ENCODE measurements around the gene WDSUB1.

Gene WDSUB1

GRCh38 chr2:159266554-159266953, 19.9 kb downstream of the WDSUB1 start:
- no peak for DNase-seq (ENCODE audit: low spot score)

DNA sequence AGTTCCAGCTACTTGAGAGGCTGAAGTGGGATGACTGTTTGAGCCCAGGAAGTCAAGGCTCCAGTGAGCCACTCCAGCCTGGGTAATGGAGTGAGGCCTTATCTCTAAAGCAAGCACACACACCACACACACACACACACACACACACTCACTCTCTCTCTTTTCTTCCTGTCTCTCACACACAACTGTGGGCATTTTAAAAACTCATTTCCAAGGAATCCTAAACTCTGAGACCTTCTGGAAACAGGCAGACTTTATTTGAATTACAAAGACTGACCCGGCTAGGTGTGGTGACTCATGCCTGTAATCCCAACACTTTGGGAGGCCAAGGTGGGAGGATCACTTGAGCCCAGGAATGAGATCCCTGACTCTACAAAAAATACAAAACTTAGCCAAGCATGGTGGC, 21.3 kb downstream of the WDSUB1 start:
- no peak for DNase-seq (ENCODE audit: low spot score)

DNA sequence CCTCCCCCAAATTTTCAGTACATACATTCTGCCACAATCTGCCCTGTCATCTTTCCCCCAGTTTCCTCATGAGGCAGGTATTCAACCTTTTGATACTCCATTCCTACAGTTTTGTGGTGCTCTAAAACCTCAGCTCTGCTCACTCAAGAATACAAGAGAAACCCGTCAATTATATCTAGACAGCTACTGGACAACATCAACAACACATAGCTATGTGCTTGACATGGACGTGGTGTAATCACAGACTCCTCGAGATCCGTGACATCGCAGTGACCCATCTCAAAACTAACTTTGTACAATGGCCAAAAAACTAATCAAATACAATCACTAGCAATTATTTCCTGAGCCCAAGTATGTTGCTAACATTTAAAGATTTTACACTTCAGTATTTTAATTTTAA, 23.6 kb downstream of the WDSUB1 start:
- no peak for DNase-seq (ENCODE audit: low spot score)

GRCh38 chr2:159262226-159262625, 24.3 kb downstream of the WDSUB1 start:
- no peak for DNase-seq (ENCODE audit: low spot score)

- DNase-seq (ENCODE audit: low spot score) = no peak
Observed at GRCh38 chr2:159256159-159256558, 30.3 kb downstream of the WDSUB1 start.

DNA sequence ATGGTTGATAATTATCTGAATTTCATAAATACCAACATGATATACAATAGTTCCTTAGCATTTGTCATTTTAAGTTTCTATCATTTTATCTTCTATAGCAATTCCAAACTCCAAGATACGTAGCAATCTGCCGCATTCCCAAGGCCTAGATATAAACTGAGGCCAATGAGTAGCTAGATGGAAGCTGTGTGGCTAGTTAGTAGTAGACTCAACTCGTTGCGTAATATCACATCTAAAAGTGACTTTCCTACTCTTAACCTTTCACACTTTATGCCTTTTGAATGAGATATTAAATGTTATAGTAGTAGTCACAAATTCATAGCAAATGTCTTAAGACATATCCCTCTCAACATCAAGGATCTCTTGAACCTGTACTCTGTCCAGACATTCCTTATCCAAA, 33.6 kb downstream of the WDSUB1 start:
- DNase-seq (ENCODE audit: low spot score) = no peak

DNA sequence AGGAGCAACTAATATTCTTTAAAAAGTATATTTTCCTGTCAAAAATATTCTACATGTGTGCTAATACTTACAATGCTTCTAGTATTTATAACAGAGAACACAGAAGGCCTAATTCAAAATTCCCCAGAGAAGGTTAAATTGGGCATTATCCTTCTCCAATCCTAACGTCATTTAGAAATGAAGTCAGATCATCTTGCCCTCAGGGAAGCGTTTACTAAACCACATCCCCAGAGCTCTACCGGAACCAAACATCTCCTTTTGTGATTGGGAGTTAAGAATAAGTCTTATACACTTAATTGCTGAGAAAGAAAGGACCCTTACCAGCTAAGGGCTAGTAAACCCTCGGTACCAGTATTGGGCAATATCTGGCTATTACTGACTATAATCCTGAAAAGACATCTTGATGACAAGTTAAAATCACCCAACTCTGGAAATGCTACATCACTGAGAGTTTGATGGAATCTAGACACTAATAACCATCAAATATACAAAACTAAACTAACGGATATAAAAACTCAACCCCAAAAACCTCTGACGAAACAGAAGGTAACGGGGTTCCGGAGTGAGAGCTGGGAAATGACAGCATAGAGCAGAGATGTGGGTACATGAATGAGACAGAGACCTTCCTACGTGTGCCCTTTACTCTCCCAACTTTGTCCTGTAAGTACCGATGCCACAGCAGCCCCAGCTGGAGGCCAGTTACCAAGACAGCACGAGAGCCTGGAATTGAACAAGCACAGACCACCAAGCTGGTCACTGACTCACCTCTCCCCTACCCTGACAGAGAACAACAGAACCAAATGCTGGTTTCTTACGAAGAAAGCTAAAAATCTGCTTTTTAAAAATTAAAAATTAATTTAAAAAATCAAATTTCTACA, 35.0 kb downstream of the WDSUB1 start:
- DNase-seq (ENCODE audit: low spot score) = no peak

- DNase-seq (ENCODE audit: low spot score) = no peak
Observed at GRCh38 chr2:159249990-159250715, 36.4 kb downstream of the WDSUB1 start.

- DNase-seq (ENCODE audit: low spot score) = no peak
Observed at GRCh38 chr2:159246325-159246988, 40.0 kb downstream of the WDSUB1 start.

DNA sequence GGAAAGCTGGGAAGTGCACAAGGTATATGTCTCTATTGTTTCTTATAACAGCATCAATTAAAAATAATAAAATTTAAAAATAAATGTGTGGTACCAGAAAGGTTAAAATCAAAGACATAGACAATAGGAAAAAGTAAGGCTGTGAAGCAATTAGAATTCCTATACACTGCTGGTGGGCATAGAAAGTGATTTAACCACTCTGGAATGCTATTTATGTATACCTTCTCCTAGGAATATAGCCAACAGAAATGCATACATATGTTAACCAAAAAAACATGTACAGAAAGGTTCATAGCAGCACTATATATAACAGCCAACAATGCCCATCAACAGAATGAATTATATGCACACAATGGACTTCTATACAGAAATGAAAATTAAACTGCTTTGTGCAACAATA, 43.0 kb downstream of the WDSUB1 start:
- no peak for DNase-seq (ENCODE audit: low spot score)

GRCh38 chr2:159234868-159235267, 51.6 kb downstream of the WDSUB1 start:
- no peak for DNase-seq (ENCODE audit: low spot score)

DNA sequence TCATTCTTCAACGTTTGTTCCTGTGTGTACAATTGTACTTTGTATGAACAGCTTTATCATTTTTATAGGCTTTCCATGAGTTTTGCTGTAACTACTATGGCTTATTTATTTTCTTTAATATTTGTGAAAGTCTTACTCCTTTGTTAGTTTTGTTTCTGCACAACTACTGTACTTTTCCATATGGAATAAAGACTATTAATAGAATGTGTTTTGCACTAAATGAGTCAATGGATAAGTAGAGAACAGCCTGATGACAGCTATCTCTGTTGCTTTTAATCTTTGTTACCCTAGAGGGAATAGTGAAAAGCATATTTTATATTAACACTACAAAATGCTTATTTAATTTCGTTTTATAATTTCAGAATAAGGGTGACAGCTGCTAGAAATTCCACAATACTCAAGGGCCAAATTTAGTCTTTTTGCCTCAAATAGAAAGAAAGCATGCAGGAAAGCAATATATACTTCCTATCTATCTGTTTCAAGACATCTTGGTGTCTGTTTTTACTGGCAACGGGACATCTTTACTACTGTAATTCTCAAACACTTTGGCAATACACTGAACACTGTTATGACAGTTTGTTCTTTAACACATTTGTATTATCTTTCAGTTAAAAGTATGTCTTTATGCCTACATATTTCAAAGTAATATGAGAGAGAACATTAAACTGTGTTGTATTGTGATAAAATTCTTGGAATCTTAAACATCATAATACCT, 53.9 kb downstream of the WDSUB1 start:
- DNase-seq (ENCODE audit: low spot score) = no peak

DNA sequence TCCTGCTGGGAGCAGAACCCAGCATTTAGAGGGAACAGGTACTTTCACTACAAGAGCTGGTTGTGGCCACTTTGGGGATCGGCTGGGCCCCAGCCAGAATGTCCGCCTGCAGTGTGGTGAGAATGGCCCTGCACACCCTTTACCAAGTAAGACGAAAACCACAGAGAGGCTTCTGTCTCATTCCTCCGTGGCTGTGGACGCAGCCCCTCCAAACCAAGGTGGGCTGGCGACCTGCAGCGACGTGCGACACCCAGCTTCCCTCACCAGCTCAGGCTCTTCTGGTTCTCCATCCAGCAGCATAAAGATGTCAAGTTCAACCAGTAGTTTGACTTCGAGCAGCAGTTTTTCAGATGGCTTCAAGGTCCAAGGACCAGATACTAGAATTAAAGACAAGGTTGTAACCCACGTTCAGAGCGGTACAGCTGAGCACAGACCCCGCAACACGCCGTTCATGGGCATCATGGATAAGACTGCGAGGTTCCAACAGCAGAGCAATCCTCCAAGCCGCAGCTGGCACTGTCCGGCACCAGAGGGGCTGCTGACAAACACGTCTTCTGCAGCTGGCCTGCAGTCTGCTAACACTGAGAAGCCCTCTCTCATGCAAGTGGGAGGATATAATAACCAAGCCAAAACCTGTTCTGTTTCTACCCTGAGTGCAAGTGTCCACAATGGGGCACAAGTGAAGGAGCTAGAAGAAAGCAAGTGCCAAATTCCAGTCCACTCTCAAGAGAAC, 56.2 kb downstream of the WDSUB1 start:
- DNase-seq (ENCODE audit: low spot score) = no peak

- DNase-seq (ENCODE audit: low spot score) = no peak
Observed at GRCh38 chr2:159229476-159230144, 56.9 kb downstream of the WDSUB1 start.

- DNase-seq (ENCODE audit: low spot score) = no peak
Observed at GRCh38 chr2:159228081-159228581, 58.4 kb downstream of the WDSUB1 start.

DNA sequence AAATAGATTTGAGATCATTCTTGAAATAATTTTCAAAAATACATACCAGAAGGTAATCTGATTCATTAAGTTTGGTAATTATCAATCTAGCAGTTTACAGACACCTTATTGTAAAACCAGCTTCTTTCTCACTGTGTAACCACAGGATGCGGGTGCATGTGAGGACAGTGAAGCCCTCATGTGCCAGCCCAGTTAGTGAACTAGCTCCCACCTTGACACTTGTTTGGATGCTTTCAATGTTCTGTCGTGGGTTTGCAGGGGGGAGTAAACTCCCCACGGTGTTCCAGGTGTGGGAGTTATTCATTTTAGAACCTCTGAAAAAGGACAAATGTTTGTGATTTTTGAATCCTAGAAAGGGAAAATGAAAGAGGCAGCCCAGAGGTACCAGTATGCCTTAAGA, 59.0 kb downstream of the WDSUB1 start:
- DNase-seq (ENCODE audit: low spot score) = no peak

- no peak for DNase-seq (ENCODE audit: low spot score)
Observed at GRCh38 chr2:159226608-159227385, 59.7 kb downstream of the WDSUB1 start.

DNA sequence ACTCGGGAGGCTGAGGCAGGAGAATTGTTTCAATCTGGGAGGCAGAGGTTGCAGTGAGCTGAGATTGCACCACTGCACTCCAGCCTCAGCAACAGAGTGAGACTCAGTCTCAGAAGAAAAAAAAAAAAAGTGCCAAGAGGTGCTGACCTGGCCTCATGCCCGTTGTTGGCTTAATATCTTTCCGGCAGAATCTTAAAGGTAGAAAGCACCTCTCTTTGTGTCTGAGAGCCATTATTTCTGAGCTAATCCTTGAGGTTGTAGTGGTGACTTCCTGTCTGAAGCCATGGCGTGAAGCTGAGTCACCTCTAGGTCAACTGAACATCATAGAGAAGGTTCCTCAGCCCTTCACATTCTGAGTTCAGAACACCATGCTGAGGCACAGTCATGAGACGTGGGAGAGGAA, 60.4 kb downstream of the WDSUB1 start:
- no peak for DNase-seq (ENCODE audit: low spot score)

GRCh38 chr2:159225025-159226016, 61.2 kb downstream of the WDSUB1 start:
- DNase-seq (ENCODE audit: low spot score) = peak; percentile 31

Measured in ecto neural progenitor cell (in vitro differentiated cells).